GM12878 (cell line): ENCODE results near the gene TMEM53. TPM values are rescaled to one million over a fixed set of nuclear protein-coding genes. Genes with fewer than 3 reads are reported as not detected.

Source experiments
- ATF3 ChIP-seq: IDR thresholded peaks from 2 replicates; pipeline ENCODE4 v1.6.1; 2011; ENCODE audit warnings: low read depth, mild to moderate bottlenecking, low read length, moderate library complexity, borderline replicate concordance; ENCODE audit errors: extremely low read depth
- BACH1 ChIP-seq: fragments of 450-650 bp; IDR thresholded peaks from 2 replicates; pipeline ENCODE4 v1.6.1; 2017; ENCODE audit warnings: mild to moderate bottlenecking, borderline replicate concordance
- BMI1 ChIP-seq: fragments of 450-650 bp; IDR thresholded peaks from 2 replicates; pipeline ENCODE4 v1.6.1; 2016; ENCODE audit warnings: mild to moderate bottlenecking, moderate library complexity, borderline replicate concordance
- BRCA1 ChIP-seq: IDR thresholded peaks from 2 replicates; pipeline ENCODE4 v1.6.1; 2011; ENCODE audit warnings: low read depth, low read length, improper control_type of control experiment
- EED ChIP-seq: sonication (generic); IDR thresholded peaks from 2 replicates; pipeline ENCODE4 v1.6.1; 2016; ENCODE audit warnings: antibody characterized with exemption, low read depth
- EP300 ChIP-seq, 2 experiments: fragments of 150-350 bp in 1 of 2; IDR thresholded peaks; 2 replicates each; pipeline ENCODE4 v1.6.1; 2011 to 2012; ENCODE audit warnings: low read depth in 2 of 2, low read length in 2 of 2, borderline replicate concordance in 1 of 2, improper control_type of control experiment in 1 of 2, inconsistent platforms in 1 of 2; ENCODE audit not compliant: control insufficient read depth in 1 of 2
- HCFC1 ChIP-seq: fragments of 150-350 bp; IDR thresholded peaks from 2 replicates; pipeline ENCODE4 v1.6.1; 2014; ENCODE audit warnings: low read length
- HDGF ChIP-seq: fragments of 450-650 bp; IDR thresholded peaks from 2 replicates; pipeline ENCODE4 v1.6.1; 2016; ENCODE audit warnings: antibody characterized with exemption
- IRF3 ChIP-seq: fragments of 450-650 bp; IDR thresholded peaks from 2 replicates; pipeline ENCODE4 v1.6.1; 2014; ENCODE audit warnings: mild to moderate bottlenecking
- LARP7 ChIP-seq: fragments of 450-650 bp; IDR thresholded peaks from 2 replicates; pipeline ENCODE4 v1.6.1; 2017; ENCODE audit warnings: mild to moderate bottlenecking
- MEF2A ChIP-seq: IDR thresholded peaks from 2 replicates; pipeline ENCODE4 v1.6.1; 2011; ENCODE audit warnings: low read depth, mild to moderate bottlenecking, low read length, moderate library complexity; ENCODE audit not compliant: insufficient read depth
- MYB ChIP-seq: fragments of 150-350 bp; IDR thresholded peaks from 2 replicates; pipeline ENCODE4 v1.6.1; 2014; ENCODE audit warnings: mild to moderate bottlenecking, low read depth, low read length, borderline replicate concordance
- NBN ChIP-seq: fragments of 450-650 bp; IDR thresholded peaks from 2 replicates; pipeline ENCODE4 v1.6.1; 2016
- NR2C1 ChIP-seq: fragments of 450-650 bp; IDR thresholded peaks from 2 replicates; pipeline ENCODE4 v1.6.1; 2017; ENCODE audit warnings: antibody characterized with exemption, mild to moderate bottlenecking, moderate library complexity
- PAX8 ChIP-seq: fragments of 450-650 bp; IDR thresholded peaks from 2 replicates; pipeline ENCODE4 v1.6.1; 2017; ENCODE audit warnings: mild to moderate bottlenecking, moderate library complexity
- PRDM15 ChIP-seq: fragments of 450-650 bp; formaldehyde crosslinking; IDR thresholded peaks from 2 replicates; pipeline ENCODE4 v1.4.0; 2020; ENCODE audit warnings: mild to moderate bottlenecking, moderate library complexity
- SREBF2 ChIP-seq: IDR thresholded peaks from 2 replicates; pipeline ENCODE4 v1.6.1; 2012; ENCODE audit warnings: mild to moderate bottlenecking, low read length
- STAT1 ChIP-seq: fragments of 450-650 bp; conservative IDR thresholded peaks from 2 replicates; pipeline ENCODE4 v1.6.1; 2014; ENCODE audit warnings: antibody characterized with exemption, mild to moderate bottlenecking
- ZNF217 ChIP-seq: fragments of 450-650 bp; IDR thresholded peaks from 2 replicates; pipeline ENCODE4 v1.6.1; 2017; ENCODE audit warnings: antibody characterized with exemption, mild to moderate bottlenecking
- polyA plus RNA-seq, 11 experiments: library from polyadenylated mRNA; depleted of rRNA in 4 of 11; unstranded in 6 of 11; stranded (reverse) in 5 of 11; fragments of >200 nt; fragmentation: Nextera tagmentation in 4 of 11; fragmentation: Illumina TruSeq in 1 of 11; extraction: Ambion mirVana in 4 of 11; extraction: Trizol in 1 of 11; gene quantifications; 1 replicate in 1 of 11; 2 replicates in 10 of 11; pipeline versions ENCODE4 v1.2.1 to v1.2.3, GENCODE V29; 2011 to 2016; ENCODE audit warnings: inconsistent platforms in 2 of 11, missing spikeins in 2 of 11, low read depth in 1 of 11
- total RNA-seq, 4 experiments: library from RNA; depleted of rRNA in 3 of 4; stranded (reverse); fragments of >200 nt in 3 of 4; fragmentation: Illumina TruSeq in 1 of 4; extraction: Trizol in 1 of 4; gene quantifications; 2 replicates each; pipeline versions ENCODE4 v1.2.1 to v1.2.3, GENCODE V29; 2013 to 2021
- TF ChIP-seq, protein P1 (sequence below): fragments of 450-650 bp; IDR thresholded peaks from 2 replicates; pipeline ENCODE4 v1.6.1; 2017; ENCODE audit warnings: mild to moderate bottlenecking, low read depth, inconsistent platforms; ENCODE audit not compliant: poor library complexity, severe bottlenecking
- TF ChIP-seq, protein P2 (sequence below): fragments of 450-650 bp; IDR thresholded peaks from 2 replicates; pipeline ENCODE4 v1.6.1; 2018; ENCODE audit warnings: borderline replicate concordance, mild to moderate bottlenecking; ENCODE audit not compliant: partially characterized antibody

TMEM53 gene
- total and polyA plus RNA-seq, 10 of the 15 experiments (the other 5 are each of a cell fraction or from before 2014, with no cell fraction given): 3.1 to 23.9 (median 11.1) TPM

- TF ChIP-seq ATF3 (no peak), SREBF2 (no peak), NBN (0 out of 2 replicates have a peak, but pooled peaks have one; percentile 47), ZNF217 (no peak), MYB (no peak), EED (peak; percentile 96), HDGF (no peak), BACH1 (no peak), PAX8 (no peak), LARP7 (no peak), BRCA1 (no peak), MEF2A (peak; percentile 17; the same call in 1 of the 2 replicates), IRF3 (no peak), STAT1 (no peak), HCFC1 (no peak), BMI1 (no peak), NR2C1 (no peak), EP300 (IDR thresholded peaks at IDR 0.05; ENCODE audit: borderline replicate concordance in 1 of 2, control insufficient read depth in 1 of 2, low read depth in 2 of 2, low read length in 2 of 2) (0 out of 4 replicates have a peak, but pooled peaks of 1 of the 2 experiments have one; percentile 45), PRDM15 (CRISPR knock-in tag) (no peak)
- TF ChIP-seq, protein P1, sequence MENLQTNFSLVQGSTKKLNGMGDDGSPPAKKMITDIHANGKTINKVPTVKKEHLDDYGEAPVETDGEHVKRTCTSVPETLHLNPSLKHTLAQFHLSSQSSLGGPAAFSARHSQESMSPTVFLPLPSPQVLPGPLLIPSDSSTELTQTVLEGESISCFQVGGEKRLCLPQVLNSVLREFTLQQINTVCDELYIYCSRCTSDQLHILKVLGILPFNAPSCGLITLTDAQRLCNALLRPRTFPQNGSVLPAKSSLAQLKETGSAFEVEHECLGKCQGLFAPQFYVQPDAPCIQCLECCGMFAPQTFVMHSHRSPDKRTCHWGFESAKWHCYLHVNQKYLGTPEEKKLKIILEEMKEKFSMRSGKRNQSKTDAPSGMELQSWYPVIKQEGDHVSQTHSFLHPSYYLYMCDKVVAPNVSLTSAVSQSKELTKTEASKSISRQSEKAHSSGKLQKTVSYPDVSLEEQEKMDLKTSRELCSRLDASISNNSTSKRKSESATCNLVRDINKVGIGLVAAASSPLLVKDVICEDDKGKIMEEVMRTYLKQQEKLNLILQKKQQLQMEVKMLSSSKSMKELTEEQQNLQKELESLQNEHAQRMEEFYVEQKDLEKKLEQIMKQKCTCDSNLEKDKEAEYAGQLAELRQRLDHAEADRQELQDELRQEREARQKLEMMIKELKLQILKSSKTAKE: no peak
- TF ChIP-seq, protein P2, sequence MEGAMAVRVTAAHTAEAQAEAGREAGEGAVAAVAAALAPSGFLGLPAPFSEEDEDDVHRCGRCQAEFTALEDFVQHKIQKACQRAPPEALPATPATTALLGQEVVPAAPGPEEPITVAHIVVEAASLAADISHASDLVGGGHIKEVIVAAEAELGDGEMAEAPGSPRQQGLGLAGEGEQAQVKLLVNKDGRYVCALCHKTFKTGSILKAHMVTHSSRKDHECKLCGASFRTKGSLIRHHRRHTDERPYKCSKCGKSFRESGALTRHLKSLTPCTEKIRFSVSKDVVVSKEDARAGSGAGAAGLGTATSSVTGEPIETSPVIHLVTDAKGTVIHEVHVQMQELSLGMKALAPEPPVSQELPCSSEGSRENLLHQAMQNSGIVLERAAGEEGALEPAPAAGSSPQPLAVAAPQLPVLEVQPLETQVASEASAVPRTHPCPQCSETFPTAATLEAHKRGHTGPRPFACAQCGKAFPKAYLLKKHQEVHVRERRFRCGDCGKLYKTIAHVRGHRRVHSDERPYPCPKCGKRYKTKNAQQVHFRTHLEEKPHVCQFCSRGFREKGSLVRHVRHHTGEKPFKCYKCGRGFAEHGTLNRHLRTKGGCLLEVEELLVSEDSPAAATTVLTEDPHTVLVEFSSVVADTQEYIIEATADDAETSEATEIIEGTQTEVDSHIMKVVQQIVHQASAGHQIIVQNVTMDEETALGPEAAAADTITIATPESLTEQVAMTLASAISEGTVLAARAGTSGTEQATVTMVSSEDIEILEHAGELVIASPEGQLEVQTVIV: no peak
These were observed 1.9 kb downstream of the TMEM53 start (continued) for GRCh38 chr1:44672254-44672955.
